Sigmoid colon (tissue), 7 donors: Measurements from ENCODE around the gene HOXB13. TPM values are rescaled to one million over a fixed set of nuclear protein-coding genes. Genes with fewer than 3 reads are reported as not detected.
A peak's percentile ranks its signal among the peaks of the same experiment; 100 is the strongest.

ENCODE experiments used
- DNase-seq: peaks from one replicate; pipeline ENCODE4 v3.0.0-alpha.2; 2019
- H3K27ac ChIP-seq, 4 donors: fragments of 200-600 bp; sonication (generic); one replicate each; pipeline ENCODE4 v1.5.1; 2016 to 2019; ENCODE audit warnings: mild to moderate bottlenecking in 1 of 4
- H3K27me3 ChIP-seq, 3 donors: fragments of 200-600 bp; sonication (generic); one replicate each; pipeline ENCODE4 v1.5.1; 2019; ENCODE audit warnings: mild to moderate bottlenecking in 1 of 3
- H3K36me3 ChIP-seq, 4 donors: fragments of 200-600 bp; sonication (generic); one replicate each; pipeline ENCODE4 v1.5.1; 2016 to 2019
- H3K4me1 ChIP-seq, 4 donors: fragments of 200-600 bp; sonication (generic); one replicate each; pipeline ENCODE4 v1.5.1; 2017 to 2019
- H3K4me3 ChIP-seq, 4 donors: fragments of 200-600 bp; sonication (generic); one replicate each; pipeline ENCODE4 v1.5.1; 2017 to 2019; ENCODE audit warnings: mild to moderate bottlenecking in 2 of 4, moderate library complexity in 1 of 4
- H3K9me3 ChIP-seq, 4 donors: fragments of 200-600 bp in 3 of 4; sonication (generic) in 3 of 4; one replicate each; pipeline versions ENCODE4 v1.5.1 to v1.6.1; 2013 to 2019
- EP300 ChIP-seq, 4 donors: sonication (generic); formaldehyde crosslinking; IDR thresholded peaks; one replicate each; pipeline ENCODE4 v1.6.1; 2017; ENCODE audit warnings: antibody characterized with exemption in 4 of 4
- POLR2A ChIP-seq, 2 donors: fragments of 450-650 bp; IDR thresholded peaks; one replicate each; pipeline ENCODE4 v1.6.1; 2016; ENCODE audit warnings: antibody characterized with exemption in 2 of 2, mild to moderate bottlenecking in 2 of 2, moderate library complexity in 2 of 2
- POLR2AphosphoS5 ChIP-seq, 4 donors: sonication (generic); formaldehyde crosslinking; IDR thresholded peaks; one replicate each; pipeline ENCODE4 v1.6.1; 2017; ENCODE audit warnings: antibody characterized with exemption in 4 of 4
- WGBS, 2 donors: extraction: QIAGEN DNeasy Blood & Tissue Kit; methylation state at CpG; one replicate each; pipeline ENCODE4 v1.1.7; 2013; 5-methylcytosine and 5-hydroxymethylcytosine counted together
- intact Hi-C: fragments of 100-400 bp; cut with DNase I; formaldehyde crosslinking; loops from one replicate; pipeline ENCODE4 v1.15.1; 2023
- polyA plus RNA-seq, 3 donors: library from polyadenylated mRNA; stranded (reverse); fragments of 200-250 nt; gene quantifications; one replicate each; pipeline ENCODE4 v1.2.3, GENCODE V29; 2013
- total RNA-seq, 4 donors: library from RNA; depleted of rRNA; stranded (reverse); fragments of >200 nt; gene quantifications; one replicate each; pipeline ENCODE4 v1.1.0, GENCODE V29; 2016
- TF ChIP-seq, protein P1 (sequence below), 4 experiments: fragments of 450-650 bp in 3 of 4; fragments of 200-600 bp in 1 of 4; IDR thresholded peaks; one replicate each; pipeline ENCODE4 v1.5.1; 2016 to 2019; ENCODE audit warnings: antibody characterized with exemption in 4 of 4, mild to moderate bottlenecking in 3 of 4, moderate library complexity in 2 of 4
- donor health status: healthy with polysubstance abuse.
- donor health status: Bipolar disorder and iron deficiency.
- donor health status: healthy.

HOXB13 gene
- total and polyA plus RNA-seq, 7 donors, result 0.36 to 49.2 (median 1.5) TPM

GRCh38 chr17:48759288-48759687 lies 30.7 kb upstream of the HOXB13 start:
- H3K27me3 ChIP-seq, result peaks cover 15 to 92% (median 40%) of the 10 kb centered on the region in 3 donors
- TF ChIP-seq, protein P1, sequence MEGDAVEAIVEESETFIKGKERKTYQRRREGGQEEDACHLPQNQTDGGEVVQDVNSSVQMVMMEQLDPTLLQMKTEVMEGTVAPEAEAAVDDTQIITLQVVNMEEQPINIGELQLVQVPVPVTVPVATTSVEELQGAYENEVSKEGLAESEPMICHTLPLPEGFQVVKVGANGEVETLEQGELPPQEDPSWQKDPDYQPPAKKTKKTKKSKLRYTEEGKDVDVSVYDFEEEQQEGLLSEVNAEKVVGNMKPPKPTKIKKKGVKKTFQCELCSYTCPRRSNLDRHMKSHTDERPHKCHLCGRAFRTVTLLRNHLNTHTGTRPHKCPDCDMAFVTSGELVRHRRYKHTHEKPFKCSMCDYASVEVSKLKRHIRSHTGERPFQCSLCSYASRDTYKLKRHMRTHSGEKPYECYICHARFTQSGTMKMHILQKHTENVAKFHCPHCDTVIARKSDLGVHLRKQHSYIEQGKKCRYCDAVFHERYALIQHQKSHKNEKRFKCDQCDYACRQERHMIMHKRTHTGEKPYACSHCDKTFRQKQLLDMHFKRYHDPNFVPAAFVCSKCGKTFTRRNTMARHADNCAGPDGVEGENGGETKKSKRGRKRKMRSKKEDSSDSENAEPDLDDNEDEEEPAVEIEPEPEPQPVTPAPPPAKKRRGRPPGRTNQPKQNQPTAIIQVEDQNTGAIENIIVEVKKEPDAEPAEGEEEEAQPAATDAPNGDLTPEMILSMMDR (IDR thresholded peaks at IDR 0.05), result no peak
- TF ChIP-seq EP300 (IDR thresholded peaks at IDR 0.05), result no peak
- TF ChIP-seq POLR2A (IDR thresholded peaks at IDR 0.05), result no peak
- no peak for TF ChIP-seq POLR2AphosphoS5 (IDR thresholded peaks at IDR 0.05)

DNA sequence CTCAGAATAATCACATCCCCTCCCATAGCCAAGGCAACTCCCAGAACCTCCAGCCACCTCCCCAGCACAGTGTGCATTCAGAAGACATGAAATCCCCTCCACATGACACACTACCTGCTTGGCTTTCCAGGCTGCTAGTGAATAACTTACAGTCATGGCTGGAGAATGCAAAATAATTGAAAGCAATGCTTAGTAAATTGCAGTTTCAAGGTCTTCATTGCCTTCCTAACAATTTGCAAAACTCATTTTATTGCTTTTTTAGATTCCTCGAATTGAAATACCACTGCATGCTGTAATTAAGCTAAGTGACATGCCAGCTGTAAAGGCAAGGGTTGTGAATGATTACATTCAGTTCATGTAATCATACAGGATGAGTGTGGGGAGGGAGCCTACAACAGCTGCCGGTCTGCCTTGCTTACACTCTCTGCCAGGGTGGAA lies 29.0 kb upstream of the HOXB13 start:
- intact Hi-C loops, result no loop called here
- no peak overlapping the region for H3K27ac ChIP-seq
- no peaks in the 10 kb centered on the region for H3K9me3 ChIP-seq
- H3K27me3 ChIP-seq, result peaks cover 32 to 97% (median 55%) of the 10 kb centered on the region in 3 donors
- no peak overlapping the region for H3K4me3 ChIP-seq
- H3K36me3 ChIP-seq, result no peaks in the 10 kb centered on the region
- 7 to 56% methylated on average over 2 of the region's 2 CpGs for WGBS, 2 donors
- TF ChIP-seq POLR2AphosphoS5 (IDR thresholded peaks at IDR 0.05) (no peak), EP300 (IDR thresholded peaks at IDR 0.05) (no peak)
- TF ChIP-seq, protein P1 (IDR thresholded peaks at IDR 0.05), result no peak
- H3K4me1 ChIP-seq, result peaks cover 0 to 27% (median 24%) of the 10 kb centered on the region in 4 donors
- DNase-seq, result peak; percentile 19

More at GRCh38 chr17:48759288-48759687, 30.7 kb upstream of the HOXB13 start:
- intact Hi-C loops, result no loop called here
- DNase-seq, result no peak
- H3K36me3 ChIP-seq, result no peaks in the 10 kb centered on the region
- no peak overlapping the region for H3K4me3 ChIP-seq
- H3K9me3 ChIP-seq, result no peaks in the 10 kb centered on the region
- peaks cover 0 to 11% (median 10%) of the 10 kb centered on the region in 4 donors for H3K4me1 ChIP-seq
- H3K27ac ChIP-seq, result no peak overlapping the region

DNA sequence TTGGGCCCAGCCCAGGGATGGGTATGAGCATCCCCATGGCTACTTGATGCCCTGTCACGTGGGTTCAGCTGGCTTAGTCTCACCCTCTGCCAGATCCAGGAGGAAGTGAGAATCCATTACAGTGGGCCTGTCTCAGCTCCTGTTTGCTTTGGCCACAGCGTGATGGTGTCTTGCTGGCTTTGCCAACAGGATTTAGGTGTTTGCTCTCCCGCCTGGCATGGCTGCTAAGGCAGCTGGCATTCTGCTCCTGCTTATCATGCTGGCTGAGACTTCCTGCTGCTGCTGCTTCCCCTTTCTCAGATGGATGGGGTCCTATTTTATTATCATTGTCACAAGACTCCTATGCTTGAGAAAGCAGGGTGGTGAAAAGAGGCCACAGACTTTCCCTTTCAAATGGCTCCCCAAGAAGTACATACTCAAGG lies 28.3 kb upstream of the HOXB13 start:
- no peaks in the 10 kb centered on the region for H3K36me3 ChIP-seq
- H3K4me1 ChIP-seq, result peaks cover 0 to 29% (median 25%) of the 10 kb centered on the region in 4 donors
- peak; percentile 38 for DNase-seq
- no peak overlapping the region for H3K27ac ChIP-seq
- no peak overlapping the region for H3K4me3 ChIP-seq
- H3K27me3 ChIP-seq, result peaks cover 39 to 97% (median 60%) of the 10 kb centered on the region in 3 donors
- intact Hi-C loops, result no loop called here
- no peak for TF ChIP-seq POLR2AphosphoS5 (IDR thresholded peaks at IDR 0.05)
- no peaks in the 10 kb centered on the region for H3K9me3 ChIP-seq
- 13 to 26% methylated on average over 3 of the region's 3 CpGs for WGBS, 2 donors

- no peak for TF ChIP-seq EP300 (IDR thresholded peaks at IDR 0.05)
- TF ChIP-seq, protein P1 (IDR thresholded peaks at IDR 0.05), result no peak
- TF ChIP-seq POLR2A (IDR thresholded peaks at IDR 0.05), result no peak
- no peak for TF ChIP-seq POLR2AphosphoS5 (IDR thresholded peaks at IDR 0.05)
- 34 to 47% methylated on average over 8 of the region's 8 CpGs for WGBS, 2 donors
- H3K4me3 ChIP-seq, result no peak overlapping the region
- peaks cover 0 to 29% (median 25%) of the 10 kb centered on the region in 4 donors for H3K4me1 ChIP-seq
- no peaks in the 10 kb centered on the region for H3K9me3 ChIP-seq
- H3K36me3 ChIP-seq, result no peaks in the 10 kb centered on the region
- intact Hi-C loops, result no loop called here
- H3K27me3 ChIP-seq, result peaks cover 52 to 98% (median 75%) of the 10 kb centered on the region in 3 donors
- H3K27ac ChIP-seq, result no peak overlapping the region
- no peak for DNase-seq
Observed at GRCh38 chr17:48755356-48755755, 26.8 kb upstream of the HOXB13 start.

DNA sequence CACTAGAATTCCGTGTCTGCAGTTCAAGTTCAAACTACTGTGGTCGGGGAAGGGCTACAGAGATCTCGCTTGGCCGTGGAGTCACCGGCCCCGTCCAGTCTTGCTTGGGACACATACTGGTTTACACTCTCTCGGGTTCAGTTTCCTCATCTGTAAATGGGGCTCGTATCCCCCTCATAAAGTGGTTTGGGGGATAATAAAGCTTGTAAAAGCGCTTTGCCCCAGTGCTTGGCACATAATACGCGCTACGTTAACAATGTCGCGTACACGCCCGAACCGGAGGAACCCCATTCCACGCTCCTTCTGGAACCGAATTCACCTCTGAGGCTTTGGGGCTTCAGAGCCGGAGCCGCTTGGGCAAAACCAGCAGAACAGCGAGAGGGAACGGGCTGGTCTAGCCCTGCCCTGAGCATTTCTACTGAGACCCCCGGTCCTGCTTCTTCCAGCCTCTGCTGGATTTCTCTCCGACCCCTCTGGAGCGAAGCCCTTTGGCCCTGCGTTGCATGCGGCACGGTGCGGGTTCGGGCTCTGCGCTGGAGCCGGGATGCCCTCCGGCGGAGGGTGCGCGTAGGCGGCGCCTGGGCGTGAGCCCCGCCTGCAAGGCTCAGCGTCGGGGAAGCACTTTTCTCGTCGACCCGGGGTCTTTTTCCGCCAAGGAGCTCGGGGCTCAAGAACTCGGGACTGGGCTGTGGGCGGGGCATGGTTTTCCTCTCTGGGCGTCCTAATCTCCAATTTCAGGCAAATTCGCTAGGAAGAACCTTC lies 26.1 kb upstream of the HOXB13 start:
- 19 to 25% methylated on average over 52 of the region's 52 CpGs for WGBS, 2 donors

More for the DNA sequence above, 26.1 kb upstream of the HOXB13 start:
- H3K36me3 ChIP-seq, result no peaks in the 10 kb centered on the region
- DNase-seq, result no peak
- H3K4me1 ChIP-seq, result peaks cover 0 to 29% (median 25%) of the 10 kb centered on the region in 4 donors
- intact Hi-C loops, result no loop called here
- H3K4me3 ChIP-seq, result no peak overlapping the region
- TF ChIP-seq, protein P1 (IDR thresholded peaks at IDR 0.05), result no peak
- TF ChIP-seq POLR2AphosphoS5 (IDR thresholded peaks at IDR 0.05) (no peak), EP300 (IDR thresholded peaks at IDR 0.05) (no peak), POLR2A (IDR thresholded peaks at IDR 0.05) (no peak)
- peaks cover 58 to 98% (median 78%) of the 10 kb centered on the region in 3 donors for H3K27me3 ChIP-seq
- no peaks in the 10 kb centered on the region for H3K9me3 ChIP-seq
- no peak overlapping the region for H3K27ac ChIP-seq
